Psoas muscle (tissue), 8 donors: ENCODE measurements around the gene POC5. TPM values are rescaled to one million over a fixed set of nuclear protein-coding genes. Genes with fewer than 3 reads are reported as not detected.

Source experiments
- ATAC-seq, 4 donors: fragments of 200-7000 bp; cut with Tn5 transposase; one replicate each; pipeline ENCODE4 v1.9.1; 2020; ENCODE audit warnings: moderate library complexity in 3 of 4, mild to moderate bottlenecking in 2 of 4
- DNase-seq, 2 donors: peaks; one replicate each; pipeline ENCODE4 v3.0.0-alpha.2; 2020
- H3K27ac ChIP-seq: fragments of 200-600 bp; one replicate; pipeline ENCODE4 v1.8.0; 2022
- H3K27me3 ChIP-seq, 3 donors: fragments of 200-600 bp in 1 of 3; one replicate each; pipeline versions ENCODE4 v1.6.1 to v1.8.0; 2013 to 2022; ENCODE audit warnings: low read length in 2 of 3, mild to moderate bottlenecking in 2 of 3, moderate library complexity in 1 of 3; ENCODE audit not compliant: insufficient read depth in 3 of 3
- H3K36me3 ChIP-seq, 2 donors: fragments of 200-600 bp in 1 of 2; one replicate each; pipeline versions ENCODE4 v1.6.1 to v1.8.0; 2013 to 2022; ENCODE audit warnings: low read depth in 1 of 2, mild to moderate bottlenecking in 1 of 2, moderate library complexity in 1 of 2; ENCODE audit not compliant: insufficient read depth in 1 of 2
- H3K4me1 ChIP-seq: fragments of 200-600 bp; one replicate; pipeline ENCODE4 v1.8.0; 2022
- H3K4me3 ChIP-seq: fragments of 200-600 bp; one replicate; pipeline ENCODE4 v1.8.0; 2022; ENCODE audit warnings: mild to moderate bottlenecking
- H3K9me3 ChIP-seq: fragments of 200-600 bp; one replicate; pipeline ENCODE4 v1.8.0; 2022
- intact Hi-C, 2 donors: fragments of 100-400 bp; cut with DNase I; formaldehyde crosslinking; loops; one replicate each; pipeline versions ENCODE4 v1.11.0 to v1.14.2; 2022
- polyA plus RNA-seq, 3 donors: library from polyadenylated mRNA; stranded (reverse); fragments of 200-250 nt; gene quantifications; one replicate each; pipeline ENCODE4 v1.2.3, GENCODE V29; 2013
- total RNA-seq, 4 donors: library from RNA; stranded (reverse); fragmentation: NEBNext Ultra II Directional in 2 of 4; extraction: Animal tissue kit (Norgen Biotek cat#: 25700) in 2 of 4; gene quantifications; one replicate each; pipeline versions ENCODE4 v1.2.1 to v1.2.4, GENCODE V29; 2021 to 2023
- TF ChIP-seq, protein P1 (sequence below): fragments of 200-600 bp; IDR thresholded peaks from one replicate; pipeline ENCODE4 v1.8.0; 2022; ENCODE audit warnings: antibody characterized with exemption
- donor health status: healthy with polysubstance abuse.
- donor health status: DM: no; HTN: no; CAD: no; lungs with moderate emphysema.
- donor health status: Bipolar disorder and iron deficiency.
- donor health status: healthy.
- donor health status: DM: yes; HTN: yes; CAD: no.
- donor health status: DM: no; HTN: no; CAD: no.
- donor health status: DM: no; HTN: no; CAD: no.
- donor health status: DM: yes; HTN: yes; CAD: no.

The POC5 gene
- total and polyA plus RNA-seq, 7 donors, result 3.3 to 7.1 (median 4.0) TPM

GRCh38 chr5:75626959-75627358 lies 90.3 kb downstream of the POC5 start:
- Histone ChIP-seq H3K4me1 (no peaks in the 10 kb centered on the region), H3K27me3 (no peaks in the 10 kb centered on the region), H3K9me3 (no peaks in the 10 kb centered on the region), H3K27ac (no peak overlapping the region), H3K4me3 (no peak overlapping the region), H3K36me3 (no peaks in the 10 kb centered on the region)
- DNase-seq (no peak), ATAC-seq (no peak)
- TF ChIP-seq, protein P1, sequence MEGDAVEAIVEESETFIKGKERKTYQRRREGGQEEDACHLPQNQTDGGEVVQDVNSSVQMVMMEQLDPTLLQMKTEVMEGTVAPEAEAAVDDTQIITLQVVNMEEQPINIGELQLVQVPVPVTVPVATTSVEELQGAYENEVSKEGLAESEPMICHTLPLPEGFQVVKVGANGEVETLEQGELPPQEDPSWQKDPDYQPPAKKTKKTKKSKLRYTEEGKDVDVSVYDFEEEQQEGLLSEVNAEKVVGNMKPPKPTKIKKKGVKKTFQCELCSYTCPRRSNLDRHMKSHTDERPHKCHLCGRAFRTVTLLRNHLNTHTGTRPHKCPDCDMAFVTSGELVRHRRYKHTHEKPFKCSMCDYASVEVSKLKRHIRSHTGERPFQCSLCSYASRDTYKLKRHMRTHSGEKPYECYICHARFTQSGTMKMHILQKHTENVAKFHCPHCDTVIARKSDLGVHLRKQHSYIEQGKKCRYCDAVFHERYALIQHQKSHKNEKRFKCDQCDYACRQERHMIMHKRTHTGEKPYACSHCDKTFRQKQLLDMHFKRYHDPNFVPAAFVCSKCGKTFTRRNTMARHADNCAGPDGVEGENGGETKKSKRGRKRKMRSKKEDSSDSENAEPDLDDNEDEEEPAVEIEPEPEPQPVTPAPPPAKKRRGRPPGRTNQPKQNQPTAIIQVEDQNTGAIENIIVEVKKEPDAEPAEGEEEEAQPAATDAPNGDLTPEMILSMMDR, result no peak
- intact Hi-C loops, result no loop called here

Other genes starting within 250 kb of the POC5 start
- gene CERT1, start 205.8 kb downstream of the POC5 start, total RNA-seq, result 10 to 100 TPM; 33.3 to 54.8 (median 49.6) TPM
- 10 to 100 TPM; 14.1 to 63.3 (median 19.5) TPM for gene CERT1, start 205.8 kb downstream of the POC5 start, polyA plus RNA-seq
- 10 to 100 TPM; 18.9 to 29.9 (median 26.7) TPM for gene POLK, start 205.5 kb downstream of the POC5 start, total RNA-seq
- gene POLK, start 205.5 kb downstream of the POC5 start, polyA plus RNA-seq, result 10 to 100 TPM in 1 of 3 donors, 1 to 10 TPM in 2; 4.9 to 17.8 (median 6.7) TPM
- under 1 TPM in 1 of 4 donors, not detected in 3; 0.26 TPM for gene ANKDD1B, start 106.0 kb downstream of the POC5 start, total RNA-seq
- gene ANKDD1B, start 106.0 kb downstream of the POC5 start, polyA plus RNA-seq, result under 1 TPM in 2 of 3 donors, not detected in 1; 0.09 to 0.14 TPM